ENCODE results near the gene P2RY4.

- TF ChIP-seq ZFP3 (CRISPR knock-in tag; IDR thresholded peaks at IDR 0.05): no peak
- no peak for TF ChIP-seq ZFP30 (CRISPR knock-in tag; IDR thresholded peaks at IDR 0.05)
- TF ChIP-seq TOX (CRISPR knock-in tag; IDR thresholded peaks at IDR 0.05; ENCODE audit: borderline replicate concordance): no peak
- TF ChIP-seq TSHZ2 (CRISPR knock-in tag; IDR thresholded peaks at IDR 0.05): no peak
- TF ChIP-seq, protein P1, sequence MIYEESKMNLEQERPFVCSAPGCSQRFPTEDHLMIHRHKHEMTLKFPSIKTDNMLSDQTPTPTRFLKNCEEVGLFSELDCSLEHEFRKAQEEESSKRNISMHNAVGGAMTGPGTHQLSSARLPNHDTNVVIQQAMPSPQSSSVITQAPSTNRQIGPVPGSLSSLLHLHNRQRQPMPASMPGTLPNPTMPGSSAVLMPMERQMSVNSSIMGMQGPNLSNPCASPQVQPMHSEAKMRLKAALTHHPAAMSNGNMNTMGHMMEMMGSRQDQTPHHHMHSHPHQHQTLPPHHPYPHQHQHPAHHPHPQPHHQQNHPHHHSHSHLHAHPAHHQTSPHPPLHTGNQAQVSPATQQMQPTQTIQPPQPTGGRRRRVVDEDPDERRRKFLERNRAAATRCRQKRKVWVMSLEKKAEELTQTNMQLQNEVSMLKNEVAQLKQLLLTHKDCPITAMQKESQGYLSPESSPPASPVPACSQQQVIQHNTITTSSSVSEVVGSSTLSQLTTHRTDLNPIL (CRISPR knock-in tag; IDR thresholded peaks at IDR 0.05; ENCODE audit: low read depth): no peak
- TF ChIP-seq POU6F1 (CRISPR knock-in tag; IDR thresholded peaks at IDR 0.05; ENCODE audit: borderline replicate concordance, low read depth): no peak
- no peak for TF ChIP-seq CSRNP3 (CRISPR knock-in tag; IDR thresholded peaks at IDR 0.05)
- TF ChIP-seq PATZ1 (CRISPR knock-in tag; IDR thresholded peaks at IDR 0.05; ENCODE audit: borderline replicate concordance): no peak
- TF ChIP-seq ZNF565 (CRISPR knock-in tag; conservative IDR thresholded peaks at IDR 0.05; ENCODE audit: low read depth): no peak
These were observed 28.3 kb downstream of the P2RY4 start for GRCh38 chrX:70231666-70232065.

All from SK-N-SH treated with all-trans-retinoic acid at 6 μM for 48 hours (cell line).